ENCODE measurements around the gene BCAR3.

GRCh38 chr1:93609536-93609935 lies 72.1 kb downstream of the BCAR3 start:
- TF ChIP-seq, protein P1, sequence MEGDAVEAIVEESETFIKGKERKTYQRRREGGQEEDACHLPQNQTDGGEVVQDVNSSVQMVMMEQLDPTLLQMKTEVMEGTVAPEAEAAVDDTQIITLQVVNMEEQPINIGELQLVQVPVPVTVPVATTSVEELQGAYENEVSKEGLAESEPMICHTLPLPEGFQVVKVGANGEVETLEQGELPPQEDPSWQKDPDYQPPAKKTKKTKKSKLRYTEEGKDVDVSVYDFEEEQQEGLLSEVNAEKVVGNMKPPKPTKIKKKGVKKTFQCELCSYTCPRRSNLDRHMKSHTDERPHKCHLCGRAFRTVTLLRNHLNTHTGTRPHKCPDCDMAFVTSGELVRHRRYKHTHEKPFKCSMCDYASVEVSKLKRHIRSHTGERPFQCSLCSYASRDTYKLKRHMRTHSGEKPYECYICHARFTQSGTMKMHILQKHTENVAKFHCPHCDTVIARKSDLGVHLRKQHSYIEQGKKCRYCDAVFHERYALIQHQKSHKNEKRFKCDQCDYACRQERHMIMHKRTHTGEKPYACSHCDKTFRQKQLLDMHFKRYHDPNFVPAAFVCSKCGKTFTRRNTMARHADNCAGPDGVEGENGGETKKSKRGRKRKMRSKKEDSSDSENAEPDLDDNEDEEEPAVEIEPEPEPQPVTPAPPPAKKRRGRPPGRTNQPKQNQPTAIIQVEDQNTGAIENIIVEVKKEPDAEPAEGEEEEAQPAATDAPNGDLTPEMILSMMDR (IDR thresholded peaks at IDR 0.05; ENCODE audit: insufficient read depth, low read length, poor library complexity, severe bottlenecking) = no peak
- TF ChIP-seq EZH2phosphoT487 (conservative IDR thresholded peaks at IDR 0.05; ENCODE audit: low read length) = no peak

All from SU-DHL-6 (cell line).